HG03025 (cell line): Measurements from ENCODE around the gene TCERG1L.

ENCODE experiments used
- ATAC-seq: cut with Tn5 transposase; IDR thresholded peaks from one replicate; pipeline ENCODE4 v1.9.1; 2021; ENCODE audit warnings: mild to moderate bottlenecking, moderate library complexity; ENCODE audit not compliant: unreplicated experiment, low FRiP score

The TCERG1L gene

DNA sequence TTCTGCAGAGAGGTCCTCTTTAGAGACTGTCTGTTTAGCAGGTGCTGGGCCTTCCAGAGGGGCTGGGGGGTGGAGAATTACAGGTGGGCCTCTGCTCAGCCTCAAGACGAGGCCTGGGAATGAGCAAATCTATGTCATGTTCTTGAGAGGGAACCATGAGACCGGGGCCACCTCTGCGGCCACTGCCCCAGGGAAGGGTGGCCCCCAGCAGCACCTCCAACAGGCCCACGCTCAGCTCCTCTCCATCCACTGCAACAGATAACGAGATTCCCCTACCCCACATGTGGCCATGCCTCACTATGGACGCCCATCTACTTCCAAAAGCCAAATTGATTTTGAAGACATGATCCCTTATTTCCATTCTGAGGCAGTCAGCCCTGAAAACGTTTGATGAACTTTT, 176.9 kb downstream of the TCERG1L start:
- no peak for ATAC-seq

- no peak for ATAC-seq
These were observed 177.4 kb downstream of the TCERG1L start for GRCh38 chr10:131134001-131134576.

DNA sequence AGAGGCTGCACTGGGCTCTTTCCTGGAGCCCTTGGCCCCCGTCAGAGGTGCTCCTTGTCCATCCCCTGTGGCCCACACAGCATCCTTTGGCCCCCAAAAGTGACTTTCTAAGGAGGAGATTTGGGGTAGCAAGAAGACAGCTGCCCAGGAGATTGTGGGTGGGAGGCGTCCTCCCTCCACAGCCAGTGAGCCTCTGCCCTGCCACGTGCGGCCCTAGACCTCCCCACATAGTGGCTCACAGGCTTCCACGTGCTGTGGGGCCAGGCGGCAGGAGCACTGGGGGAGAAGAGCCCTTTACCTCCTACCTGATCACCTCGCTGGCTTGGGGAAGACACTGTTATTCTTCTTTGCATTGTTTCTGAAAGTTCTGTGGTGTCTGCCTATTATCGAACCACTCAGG, 178.8 kb downstream of the TCERG1L start:
- no peak for ATAC-seq

GRCh38 chr10:131131726-131132591, 179.6 kb downstream of the TCERG1L start:
- no peak for ATAC-seq

GRCh38 chr10:131130025-131130424, 181.5 kb downstream of the TCERG1L start:
- ATAC-seq: no peak

GRCh38 chr10:131129544-131129943, 182.0 kb downstream of the TCERG1L start:
- no peak for ATAC-seq

GRCh38 chr10:131128731-131129130, 182.8 kb downstream of the TCERG1L start:
- no peak for ATAC-seq

DNA sequence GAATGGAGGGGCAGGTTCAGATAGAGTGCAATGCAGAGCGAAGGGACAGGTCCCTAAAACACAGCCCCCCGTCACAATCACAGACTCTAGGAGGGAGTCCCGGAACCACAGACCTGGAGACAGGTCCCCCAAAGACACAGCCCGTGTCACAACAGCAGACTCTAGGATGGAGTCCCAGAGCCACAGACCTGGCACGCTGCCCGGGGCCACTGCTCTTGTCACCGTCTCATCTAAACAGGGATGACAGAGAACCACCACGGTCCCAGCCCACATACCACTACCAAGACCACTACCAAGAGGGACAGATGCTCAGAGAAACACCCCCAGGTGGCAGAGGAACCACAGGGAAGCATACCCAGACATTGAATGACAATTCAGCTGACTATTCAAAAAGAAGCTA, 183.9 kb downstream of the TCERG1L start:
- ATAC-seq: no peak

GRCh38 chr10:131127138-131127589, 184.4 kb downstream of the TCERG1L start:
- no peak for ATAC-seq

GRCh38 chr10:131126321-131127137, 185.0 kb downstream of the TCERG1L start:
- ATAC-seq: no peak

- no peak for ATAC-seq
These were observed 185.9 kb downstream of the TCERG1L start for GRCh38 chr10:131125511-131126225.

GRCh38 chr10:131124945-131125344, 186.6 kb downstream of the TCERG1L start:
- ATAC-seq: no peak

DNA sequence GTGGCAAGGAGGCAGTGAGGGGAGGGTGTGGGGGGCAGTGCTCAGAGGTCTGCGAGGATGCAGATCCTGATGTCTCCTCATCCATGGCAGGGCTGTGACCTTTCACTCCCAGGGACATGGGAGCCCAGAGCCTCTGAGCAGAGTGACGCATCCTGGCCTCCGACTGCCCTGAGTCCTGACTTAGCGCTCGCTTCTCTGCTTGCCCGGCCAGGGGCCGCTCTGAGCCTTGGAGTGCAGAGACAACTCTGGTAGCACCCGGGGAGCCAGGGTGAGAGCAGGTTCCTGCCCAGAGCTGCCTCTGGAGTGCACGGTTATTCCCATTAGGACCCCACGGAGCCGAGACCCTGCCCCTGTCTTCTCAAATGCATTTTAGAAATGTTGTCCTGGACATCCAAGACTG, 188.0 kb downstream of the TCERG1L start:
- ATAC-seq: no peak

DNA sequence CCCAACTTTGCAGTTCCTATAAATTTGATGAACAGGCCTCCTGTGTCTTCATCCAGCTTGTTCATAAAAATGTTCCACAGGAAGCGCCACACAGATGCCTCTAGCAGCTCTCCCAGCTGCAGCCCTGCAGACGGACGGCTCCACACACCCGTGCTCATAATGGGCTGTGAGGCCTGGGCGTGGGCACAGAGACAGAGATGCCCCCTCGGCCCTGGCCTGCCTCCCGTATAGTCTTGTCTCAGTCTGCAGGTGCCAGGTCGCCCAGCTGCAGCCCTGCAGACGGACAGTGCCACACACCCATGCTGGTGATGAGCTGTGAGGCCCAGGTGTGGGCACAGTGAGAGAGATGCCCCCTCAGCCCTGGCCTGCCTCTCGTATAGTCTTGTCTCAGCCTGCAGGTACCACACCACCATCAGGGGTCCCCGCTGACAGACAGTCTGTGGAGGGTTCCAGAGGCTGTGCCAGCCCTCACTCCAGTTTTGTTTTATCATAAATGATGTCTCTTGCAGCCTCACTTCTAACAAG, 189.9 kb downstream of the TCERG1L start:
- ATAC-seq: no peak

DNA sequence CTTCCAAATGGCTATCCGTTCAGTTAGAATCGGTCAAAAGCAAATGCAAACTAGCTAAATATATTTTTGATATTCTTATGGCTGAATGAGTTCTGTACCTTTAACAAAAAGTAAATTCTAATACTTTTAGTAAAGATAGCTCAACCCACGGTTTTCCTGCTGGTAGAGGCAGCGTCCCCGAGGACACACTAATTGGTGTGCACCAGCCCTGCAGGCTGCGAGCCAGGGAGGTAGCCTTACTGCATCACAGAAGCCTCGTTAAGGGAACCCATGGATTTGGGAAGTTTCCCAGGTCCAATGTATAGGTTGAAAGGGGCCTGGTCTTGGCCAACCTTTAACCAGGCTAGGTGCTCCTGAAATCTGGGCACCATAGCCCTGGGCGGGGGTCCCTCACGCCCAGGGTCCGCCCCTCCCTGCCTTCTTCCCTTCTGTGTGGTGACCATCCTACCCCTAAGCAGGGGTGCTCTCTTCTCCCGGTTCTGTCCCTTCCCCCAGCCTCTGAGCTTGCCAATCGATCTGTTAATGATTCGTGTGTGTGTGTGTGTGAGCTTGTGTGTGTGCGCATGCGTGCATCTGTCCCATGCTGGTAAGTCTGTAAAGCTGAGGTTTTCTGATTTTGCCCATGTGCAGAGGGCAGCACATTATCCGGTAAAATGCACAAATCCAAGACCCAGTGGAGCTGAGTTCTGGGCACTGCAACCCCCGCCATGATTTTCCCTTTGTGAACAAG, 191.7 kb downstream of the TCERG1L start:
- no peak for ATAC-seq

- ATAC-seq: no peak
These were observed 193.9 kb downstream of the TCERG1L start for GRCh38 chr10:131117416-131118212.

- ATAC-seq: no peak
These were observed 194.5 kb downstream of the TCERG1L start for GRCh38 chr10:131116991-131117375.

DNA sequence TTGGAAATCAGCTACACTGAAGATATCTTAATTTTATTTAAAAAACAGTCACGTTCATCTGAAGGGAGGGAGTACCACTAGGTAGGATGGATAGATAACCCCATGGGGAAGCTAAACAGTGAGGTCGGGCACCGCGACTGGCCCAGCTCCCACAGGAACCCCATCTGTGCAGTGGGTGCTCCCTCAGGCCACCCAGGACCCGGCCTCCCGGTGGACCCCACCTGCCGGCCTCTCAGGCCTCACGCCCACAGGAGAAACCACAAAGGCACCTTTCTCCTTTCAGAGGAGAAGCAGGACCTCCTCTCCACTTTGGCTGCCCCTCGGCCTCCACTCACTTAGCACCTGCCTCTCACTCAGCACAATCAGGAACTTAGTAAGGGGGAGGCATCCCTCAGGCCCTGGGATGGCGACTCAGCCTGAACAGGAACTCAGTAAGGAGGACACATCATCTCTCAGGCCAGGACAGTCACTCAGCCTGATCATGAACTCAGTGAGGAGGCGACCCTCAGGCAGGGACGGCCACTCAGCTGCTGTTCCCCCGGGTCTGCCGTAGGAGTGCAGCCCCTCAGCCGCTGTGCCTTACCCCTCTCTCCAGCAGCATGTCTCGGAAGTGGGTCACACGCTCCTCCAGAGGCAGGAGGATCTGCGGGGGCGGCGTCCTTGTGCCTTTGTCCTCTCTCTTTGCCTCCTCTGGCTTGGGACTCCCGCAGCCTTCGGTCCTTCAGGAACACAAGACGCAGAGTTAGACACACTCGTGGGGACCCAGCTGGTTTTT, 195.1 kb downstream of the TCERG1L start:
- no peak for ATAC-seq
